Measurements from ENCODE around the gene SLC22A7. TPM values are rescaled to one million over a fixed set of nuclear protein-coding genes. Genes with fewer than 3 reads are reported as not detected.

Gene SLC22A7
- total and polyA plus RNA-seq, 2 experiments from 2014 or later, result 0.31 TPM; not detected in 1

DNA sequence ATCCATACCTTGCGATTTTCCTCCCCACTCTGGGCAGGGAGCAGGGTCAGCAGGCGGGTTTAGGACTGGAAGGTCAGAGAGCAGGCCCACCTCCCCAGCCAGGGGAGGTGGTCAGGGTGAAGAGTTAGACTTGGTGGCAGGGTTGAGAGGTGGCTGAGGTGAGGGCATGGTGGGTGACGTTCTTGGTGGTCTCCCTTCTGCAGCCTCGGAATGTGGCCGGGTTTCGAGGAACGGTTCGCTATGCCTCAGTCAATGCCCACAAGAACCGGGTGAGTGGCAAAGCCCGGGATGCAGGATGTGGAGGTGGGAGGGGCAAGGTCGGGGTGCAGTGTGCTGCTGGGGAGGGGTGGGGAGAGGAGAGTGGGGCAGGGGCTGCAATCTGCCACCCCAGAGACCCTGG, 43.2 kb upstream of the SLC22A7 start (continued):
- TF ChIP-seq, protein P1, sequence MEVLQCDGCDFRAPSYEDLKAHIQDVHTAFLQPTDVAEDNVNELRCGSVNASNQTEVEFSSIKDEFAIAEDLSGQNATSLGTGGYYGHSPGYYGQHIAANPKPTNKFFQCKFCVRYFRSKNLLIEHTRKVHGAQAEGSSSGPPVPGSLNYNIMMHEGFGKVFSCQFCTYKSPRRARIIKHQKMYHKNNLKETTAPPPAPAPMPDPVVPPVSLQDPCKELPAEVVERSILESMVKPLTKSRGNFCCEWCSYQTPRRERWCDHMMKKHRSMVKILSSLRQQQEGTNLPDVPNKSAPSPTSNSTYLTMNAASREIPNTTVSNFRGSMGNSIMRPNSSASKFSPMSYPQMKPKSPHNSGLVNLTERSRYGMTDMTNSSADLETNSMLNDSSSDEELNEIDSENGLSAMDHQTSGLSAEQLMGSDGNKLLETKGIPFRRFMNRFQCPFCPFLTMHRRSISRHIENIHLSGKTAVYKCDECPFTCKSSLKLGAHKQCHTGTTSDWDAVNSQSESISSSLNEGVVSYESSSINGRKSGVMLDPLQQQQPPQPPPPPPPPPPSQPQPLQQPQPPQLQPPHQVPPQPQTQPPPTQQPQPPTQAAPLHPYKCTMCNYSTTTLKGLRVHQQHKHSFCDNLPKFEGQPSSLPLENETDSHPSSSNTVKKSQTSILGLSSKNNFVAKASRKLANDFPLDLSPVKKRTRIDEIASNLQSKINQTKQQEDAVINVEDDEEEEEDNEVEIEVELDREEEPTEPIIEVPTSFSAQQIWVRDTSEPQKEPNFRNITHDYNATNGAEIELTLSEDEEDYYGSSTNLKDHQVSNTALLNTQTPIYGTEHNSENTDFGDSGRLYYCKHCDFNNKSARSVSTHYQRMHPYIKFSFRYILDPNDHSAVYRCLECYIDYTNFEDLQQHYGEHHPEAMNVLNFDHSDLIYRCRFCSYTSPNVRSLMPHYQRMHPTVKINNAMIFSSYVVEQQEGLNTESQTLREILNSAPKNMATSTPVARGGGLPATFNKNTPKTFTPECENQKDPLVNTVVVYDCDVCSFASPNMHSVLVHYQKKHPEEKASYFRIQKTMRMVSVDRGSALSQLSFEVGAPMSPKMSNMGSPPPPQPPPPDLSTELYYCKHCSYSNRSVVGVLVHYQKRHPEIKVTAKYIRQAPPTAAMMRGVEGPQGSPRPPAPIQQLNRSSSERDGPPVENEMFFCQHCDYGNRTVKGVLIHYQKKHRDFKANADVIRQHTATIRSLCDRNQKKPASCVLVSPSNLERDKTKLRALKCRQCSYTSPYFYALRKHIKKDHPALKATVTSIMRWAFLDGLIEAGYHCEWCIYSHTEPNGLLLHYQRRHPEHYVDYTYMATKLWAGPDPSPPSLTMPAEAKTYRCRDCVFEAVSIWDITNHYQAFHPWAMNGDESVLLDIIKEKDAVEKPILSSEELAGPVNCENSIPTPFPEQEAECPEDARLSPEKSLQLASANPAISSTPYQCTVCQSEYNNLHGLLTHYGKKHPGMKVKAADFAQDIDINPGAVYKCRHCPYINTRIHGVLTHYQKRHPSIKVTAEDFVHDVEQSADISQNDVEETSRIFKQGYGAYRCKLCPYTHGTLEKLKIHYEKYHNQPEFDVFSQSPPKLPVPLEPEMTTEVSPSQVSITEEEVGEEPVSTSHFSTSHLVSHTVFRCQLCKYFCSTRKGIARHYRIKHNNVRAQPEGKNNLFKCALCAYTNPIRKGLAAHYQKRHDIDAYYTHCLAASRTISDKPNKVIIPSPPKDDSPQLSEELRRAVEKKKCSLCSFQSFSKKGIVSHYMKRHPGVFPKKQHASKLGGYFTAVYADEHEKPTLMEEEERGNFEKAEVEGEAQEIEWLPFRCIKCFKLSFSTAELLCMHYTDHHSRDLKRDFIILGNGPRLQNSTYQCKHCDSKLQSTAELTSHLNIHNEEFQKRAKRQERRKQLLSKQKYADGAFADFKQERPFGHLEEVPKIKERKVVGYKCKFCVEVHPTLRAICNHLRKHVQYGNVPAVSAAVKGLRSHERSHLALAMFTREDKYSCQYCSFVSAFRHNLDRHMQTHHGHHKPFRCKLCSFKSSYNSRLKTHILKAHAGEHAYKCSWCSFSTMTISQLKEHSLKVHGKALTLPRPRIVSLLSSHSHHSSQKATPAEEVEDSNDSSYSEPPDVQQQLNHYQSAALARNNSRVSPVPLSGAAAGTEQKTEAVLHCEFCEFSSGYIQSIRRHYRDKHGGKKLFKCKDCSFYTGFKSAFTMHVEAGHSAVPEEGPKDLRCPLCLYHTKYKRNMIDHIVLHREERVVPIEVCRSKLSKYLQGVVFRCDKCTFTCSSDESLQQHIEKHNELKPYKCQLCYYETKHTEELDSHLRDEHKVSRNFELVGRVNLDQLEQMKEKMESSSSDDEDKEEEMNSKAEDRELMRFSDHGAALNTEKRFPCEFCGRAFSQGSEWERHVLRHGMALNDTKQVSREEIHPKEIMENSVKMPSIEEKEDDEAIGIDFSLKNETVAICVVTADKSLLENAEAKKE (CRISPR knock-in tag; IDR thresholded peaks at IDR 0.05), result no peak

DNA sequence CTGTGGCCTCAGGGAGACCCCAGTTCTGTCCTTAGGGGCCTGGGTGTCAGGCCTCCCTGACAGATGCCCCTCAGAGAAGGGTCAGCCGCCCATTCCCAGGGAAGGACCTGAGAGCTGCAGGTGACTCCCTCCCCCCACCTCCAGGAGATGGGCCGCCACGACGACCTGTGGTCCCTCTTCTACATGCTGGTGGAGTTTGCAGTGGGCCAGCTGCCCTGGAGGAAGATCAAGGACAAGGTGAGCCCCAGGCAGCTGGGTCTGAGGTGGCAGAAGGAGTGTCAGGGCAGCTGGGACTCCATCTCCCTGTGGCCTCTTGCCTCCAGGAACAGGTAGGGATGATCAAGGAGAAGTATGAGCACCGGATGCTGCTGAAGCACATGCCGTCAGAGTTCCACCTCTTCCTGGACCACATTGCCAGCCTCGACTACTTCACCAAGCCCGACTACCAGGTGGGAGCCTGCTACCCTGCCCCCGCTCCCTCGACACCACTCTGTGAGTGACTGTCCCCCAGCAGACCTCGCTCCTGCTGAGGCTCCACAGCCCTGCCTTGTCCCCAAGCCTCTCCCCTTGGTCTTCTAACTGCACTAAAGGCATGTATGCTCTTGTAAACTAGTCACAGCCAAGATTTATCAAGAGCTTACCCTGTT, 42.5 kb upstream of the SLC22A7 start:
- H3K36me3 Mint-ChIP-seq (ENCODE audit: low read depth), result no peaks in the 10 kb centered on the region
- H3K4me3 ChIP-seq, result no peak overlapping the region
- peaks cover 9% of the 10 kb centered on the region; the same call in 1 of the 2 replicates for H3K4me1 ChIP-seq (ENCODE audit: insufficient read depth)
- no peaks in the 10 kb centered on the region for H3K9me2 ChIP-seq (ENCODE audit: insufficient read depth)
- DNase-seq (ENCODE audit: low spot score), result no peak
- no peaks in the 10 kb centered on the region for H3K79me2 ChIP-seq (replicated peaks; ENCODE audit: insufficient read depth)
- H2AFZ ChIP-seq, result no peak overlapping the region
- H4K20me1 ChIP-seq (replicated peaks; ENCODE audit: insufficient read depth), result no peaks in the 10 kb centered on the region
- no peak for ATAC-seq
- peaks cover 21% of the 10 kb centered on the region for H3K27me3 Mint-ChIP-seq (ENCODE audit: insufficient read depth, low read depth, poor library complexity)
- no peaks in the 10 kb centered on the region; the same call in 2 of the 3 replicates for H3K9me3 Mint-ChIP-seq
- H3K4me2 ChIP-seq, result no peak overlapping the region
- peaks cover 23% of the 10 kb centered on the region for H3K4me1 Mint-ChIP-seq
- H3K27ac ChIP-seq (ENCODE audit: low read depth), result no peak overlapping the region
- no peak overlapping the region for H3K4me3 Mint-ChIP-seq
- H3K27ac Mint-ChIP-seq, result no peak overlapping the region
- no peaks in the 10 kb centered on the region for H3K27me3 ChIP-seq (ENCODE audit: insufficient read depth)
- H3F3A ChIP-seq (replicated peaks; ENCODE audit: low read depth), result no peaks in the 10 kb centered on the region
- no peaks in the 10 kb centered on the region for H3K36me3 ChIP-seq (ENCODE audit: insufficient read depth)
- TF ChIP-seq NANOG (IDR thresholded peaks at IDR 0.05; ENCODE audit: borderline replicate concordance) (no peak), STAT1 (IDR thresholded peaks at IDR 0.05; ENCODE audit: unreplicated experiment) (no peak), ZNF114 (CRISPR knock-in tag; IDR thresholded peaks at IDR 0.05) (no peak), EZH2phosphoT487 (IDR thresholded peaks at IDR 0.05; ENCODE audit: unreplicated experiment) (no peak), EZH2 (IDR thresholded peaks at IDR 0.05; ENCODE audit: low read depth, unreplicated experiment) (no peak), JUNB (IDR thresholded peaks at IDR 0.05; ENCODE audit: unreplicated experiment) (no peak), ZNF331 (CRISPR knock-in tag; IDR thresholded peaks at IDR 0.05; ENCODE audit: low read depth) (no peak), CREB1 (CRISPR knock-in tag; IDR thresholded peaks at IDR 0.05; ENCODE audit: low read depth) (no peak)
- TF ChIP-seq, protein P2, sequence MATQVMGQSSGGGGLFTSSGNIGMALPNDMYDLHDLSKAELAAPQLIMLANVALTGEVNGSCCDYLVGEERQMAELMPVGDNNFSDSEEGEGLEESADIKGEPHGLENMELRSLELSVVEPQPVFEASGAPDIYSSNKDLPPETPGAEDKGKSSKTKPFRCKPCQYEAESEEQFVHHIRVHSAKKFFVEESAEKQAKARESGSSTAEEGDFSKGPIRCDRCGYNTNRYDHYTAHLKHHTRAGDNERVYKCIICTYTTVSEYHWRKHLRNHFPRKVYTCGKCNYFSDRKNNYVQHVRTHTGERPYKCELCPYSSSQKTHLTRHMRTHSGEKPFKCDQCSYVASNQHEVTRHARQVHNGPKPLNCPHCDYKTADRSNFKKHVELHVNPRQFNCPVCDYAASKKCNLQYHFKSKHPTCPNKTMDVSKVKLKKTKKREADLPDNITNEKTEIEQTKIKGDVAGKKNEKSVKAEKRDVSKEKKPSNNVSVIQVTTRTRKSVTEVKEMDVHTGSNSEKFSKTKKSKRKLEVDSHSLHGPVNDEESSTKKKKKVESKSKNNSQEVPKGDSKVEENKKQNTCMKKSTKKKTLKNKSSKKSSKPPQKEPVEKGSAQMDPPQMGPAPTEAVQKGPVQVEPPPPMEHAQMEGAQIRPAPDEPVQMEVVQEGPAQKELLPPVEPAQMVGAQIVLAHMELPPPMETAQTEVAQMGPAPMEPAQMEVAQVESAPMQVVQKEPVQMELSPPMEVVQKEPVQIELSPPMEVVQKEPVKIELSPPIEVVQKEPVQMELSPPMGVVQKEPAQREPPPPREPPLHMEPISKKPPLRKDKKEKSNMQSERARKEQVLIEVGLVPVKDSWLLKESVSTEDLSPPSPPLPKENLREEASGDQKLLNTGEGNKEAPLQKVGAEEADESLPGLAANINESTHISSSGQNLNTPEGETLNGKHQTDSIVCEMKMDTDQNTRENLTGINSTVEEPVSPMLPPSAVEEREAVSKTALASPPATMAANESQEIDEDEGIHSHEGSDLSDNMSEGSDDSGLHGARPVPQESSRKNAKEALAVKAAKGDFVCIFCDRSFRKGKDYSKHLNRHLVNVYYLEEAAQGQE (IDR thresholded peaks at IDR 0.05; ENCODE audit: unreplicated experiment), result no peak
- TF ChIP-seq, protein P3, sequence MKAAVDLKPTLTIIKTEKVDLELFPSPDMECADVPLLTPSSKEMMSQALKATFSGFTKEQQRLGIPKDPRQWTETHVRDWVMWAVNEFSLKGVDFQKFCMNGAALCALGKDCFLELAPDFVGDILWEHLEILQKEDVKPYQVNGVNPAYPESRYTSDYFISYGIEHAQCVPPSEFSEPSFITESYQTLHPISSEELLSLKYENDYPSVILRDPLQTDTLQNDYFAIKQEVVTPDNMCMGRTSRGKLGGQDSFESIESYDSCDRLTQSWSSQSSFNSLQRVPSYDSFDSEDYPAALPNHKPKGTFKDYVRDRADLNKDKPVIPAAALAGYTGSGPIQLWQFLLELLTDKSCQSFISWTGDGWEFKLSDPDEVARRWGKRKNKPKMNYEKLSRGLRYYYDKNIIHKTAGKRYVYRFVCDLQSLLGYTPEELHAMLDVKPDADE (IDR thresholded peaks at IDR 0.05), result no peak
- TF ChIP-seq, protein P4, sequence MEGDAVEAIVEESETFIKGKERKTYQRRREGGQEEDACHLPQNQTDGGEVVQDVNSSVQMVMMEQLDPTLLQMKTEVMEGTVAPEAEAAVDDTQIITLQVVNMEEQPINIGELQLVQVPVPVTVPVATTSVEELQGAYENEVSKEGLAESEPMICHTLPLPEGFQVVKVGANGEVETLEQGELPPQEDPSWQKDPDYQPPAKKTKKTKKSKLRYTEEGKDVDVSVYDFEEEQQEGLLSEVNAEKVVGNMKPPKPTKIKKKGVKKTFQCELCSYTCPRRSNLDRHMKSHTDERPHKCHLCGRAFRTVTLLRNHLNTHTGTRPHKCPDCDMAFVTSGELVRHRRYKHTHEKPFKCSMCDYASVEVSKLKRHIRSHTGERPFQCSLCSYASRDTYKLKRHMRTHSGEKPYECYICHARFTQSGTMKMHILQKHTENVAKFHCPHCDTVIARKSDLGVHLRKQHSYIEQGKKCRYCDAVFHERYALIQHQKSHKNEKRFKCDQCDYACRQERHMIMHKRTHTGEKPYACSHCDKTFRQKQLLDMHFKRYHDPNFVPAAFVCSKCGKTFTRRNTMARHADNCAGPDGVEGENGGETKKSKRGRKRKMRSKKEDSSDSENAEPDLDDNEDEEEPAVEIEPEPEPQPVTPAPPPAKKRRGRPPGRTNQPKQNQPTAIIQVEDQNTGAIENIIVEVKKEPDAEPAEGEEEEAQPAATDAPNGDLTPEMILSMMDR (conservative IDR thresholded peaks at IDR 0.05; ENCODE audit: low read depth in 2 of 2), result no peak
